ENCODE measurements around the gene MIER1.

MIER1 gene

DNA sequence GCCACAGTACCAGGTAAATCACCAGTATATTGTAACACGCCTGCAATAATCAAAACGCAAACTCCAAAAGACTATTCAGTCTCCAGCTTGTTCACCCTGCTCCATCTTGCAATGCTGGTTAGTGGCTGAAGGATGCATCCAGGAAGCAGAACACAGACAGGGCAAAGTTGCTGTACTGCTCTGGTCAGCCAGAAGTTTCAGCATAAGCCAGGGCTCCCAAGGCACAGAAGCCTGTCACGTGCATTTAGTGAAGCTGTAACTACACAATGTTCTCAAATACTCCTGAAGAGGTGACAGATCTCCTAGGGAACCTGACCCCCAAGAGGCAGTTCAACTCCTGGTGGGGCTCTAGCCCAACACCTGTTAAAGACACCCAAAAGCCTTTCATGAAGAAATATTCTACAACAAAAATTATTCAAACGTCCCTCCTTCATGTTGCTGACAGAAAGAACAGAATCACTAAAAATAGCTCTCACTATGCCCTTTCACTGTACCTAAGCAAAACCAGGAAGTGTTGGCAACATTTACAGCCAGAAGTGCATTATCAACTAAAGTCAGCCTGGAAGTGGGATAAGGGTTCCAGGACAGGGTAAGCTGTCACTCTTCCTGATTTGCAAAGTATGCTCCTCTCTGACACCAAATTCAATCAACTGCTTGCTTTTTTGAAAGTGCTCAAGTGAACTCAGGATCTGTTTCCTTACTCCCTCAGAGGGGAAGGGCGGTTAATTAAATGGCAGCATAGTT lies 77.1 kb downstream of the MIER1 start:
- no peak for DNase-seq

DNA sequence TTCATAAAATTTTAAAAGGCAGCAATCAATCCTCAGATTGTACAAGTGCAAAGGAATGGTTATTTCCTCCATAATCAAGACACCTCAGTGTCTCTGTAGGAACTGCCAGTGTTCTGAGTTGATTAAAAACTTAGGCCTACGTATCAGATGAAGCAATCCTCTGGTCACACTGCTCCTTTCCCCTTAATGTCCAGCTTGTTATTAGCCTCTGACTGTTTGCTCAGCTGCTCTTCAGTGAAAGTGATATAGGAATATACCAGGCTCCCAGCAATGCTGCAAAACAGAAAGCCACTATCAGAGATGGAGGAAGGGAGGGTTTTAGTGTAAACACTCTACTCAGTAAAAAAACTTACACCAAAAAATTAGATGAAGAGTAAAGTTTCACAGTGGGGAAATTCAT lies 79.4 kb downstream of the MIER1 start:
- peak; percentile 70 for DNase-seq

GRCh38 chr1:67005068-67005467 lies 80.3 kb downstream of the MIER1 start:
- DNase-seq, result no peak

DNA sequence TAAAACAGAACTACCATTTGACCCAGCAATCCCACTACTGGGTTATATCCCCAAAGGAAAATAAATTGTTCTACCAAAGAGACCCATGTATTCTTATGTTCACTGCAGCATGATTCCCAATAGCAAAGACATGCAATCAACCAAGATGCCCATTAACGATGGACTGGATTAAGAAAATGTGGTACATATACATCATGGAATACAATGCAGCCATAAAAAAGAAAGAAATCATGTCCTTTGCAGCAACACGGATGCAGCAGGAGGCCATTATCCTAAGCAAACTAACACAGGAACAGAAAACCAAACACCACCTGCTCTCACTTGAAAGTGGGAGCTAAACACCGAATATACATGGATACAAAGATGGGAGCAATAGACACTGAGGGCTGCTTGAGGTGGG lies 85.0 kb downstream of the MIER1 start:
- no peak for DNase-seq

- no peak for DNase-seq
These were observed 88.8 kb downstream of the MIER1 start for GRCh38 chr1:67013573-67013972.

DNA sequence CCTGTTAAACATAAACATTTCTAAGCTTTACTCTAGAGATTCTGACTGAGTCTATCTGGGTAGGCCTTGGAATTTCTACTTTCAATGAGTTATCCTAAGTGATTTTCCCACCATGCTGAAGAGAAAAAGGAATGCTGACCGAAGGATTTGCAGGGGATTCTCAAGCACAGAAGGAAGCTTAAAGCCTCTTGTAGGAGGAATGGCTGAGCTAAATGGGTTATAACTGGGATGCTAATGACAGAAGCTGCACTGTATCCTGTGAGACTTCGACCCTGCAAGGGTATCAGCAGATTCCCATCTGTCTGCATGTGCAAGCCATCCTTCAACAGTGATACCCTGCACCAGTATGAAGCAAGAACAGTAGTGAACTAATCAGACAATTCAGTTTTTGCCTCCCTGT lies 93.8 kb downstream of the MIER1 start:
- no peak for DNase-seq

DNA sequence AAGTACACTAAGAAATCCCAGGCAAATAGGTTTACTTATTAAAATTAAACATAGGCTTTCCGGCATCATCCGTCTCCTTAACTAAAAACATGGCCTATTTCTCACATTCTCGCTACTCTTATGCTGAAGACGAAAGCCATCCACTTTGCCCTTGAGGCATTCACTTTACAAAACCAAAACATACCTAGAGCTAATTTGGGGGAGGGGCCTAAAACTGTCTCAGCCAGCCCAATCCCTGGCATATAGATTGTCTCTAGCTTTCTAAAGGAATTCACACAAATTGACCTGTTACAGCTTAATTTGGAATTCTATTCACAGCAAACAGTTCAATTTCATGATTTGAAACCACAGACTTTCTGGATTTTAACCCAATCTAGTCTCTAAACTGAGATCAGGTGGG lies 94.3 kb downstream of the MIER1 start:
- DNase-seq, result no peak

GRCh38 chr1:67019600-67020136 lies 94.9 kb downstream of the MIER1 start:
- DNase-seq, result no peak

DNA sequence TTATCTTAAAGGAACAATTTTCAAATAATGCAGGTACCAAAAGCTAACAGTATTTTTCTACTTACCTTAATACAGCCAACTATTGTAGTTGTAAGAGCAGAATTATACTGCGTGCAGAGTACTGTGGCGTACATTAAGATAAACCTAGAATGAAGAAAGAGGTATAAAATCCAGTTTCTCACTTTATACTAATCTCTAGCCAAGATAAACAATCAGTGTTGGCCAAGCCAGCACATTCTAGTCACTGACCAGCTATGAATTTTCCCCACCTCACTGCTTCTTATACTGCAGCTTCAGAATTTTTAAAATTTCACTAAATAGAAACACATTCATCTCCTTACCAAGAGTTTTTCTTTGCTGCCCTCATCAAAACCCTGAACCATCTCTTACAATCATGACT lies 95.5 kb downstream of the MIER1 start:
- DNase-seq, result no peak

DNA sequence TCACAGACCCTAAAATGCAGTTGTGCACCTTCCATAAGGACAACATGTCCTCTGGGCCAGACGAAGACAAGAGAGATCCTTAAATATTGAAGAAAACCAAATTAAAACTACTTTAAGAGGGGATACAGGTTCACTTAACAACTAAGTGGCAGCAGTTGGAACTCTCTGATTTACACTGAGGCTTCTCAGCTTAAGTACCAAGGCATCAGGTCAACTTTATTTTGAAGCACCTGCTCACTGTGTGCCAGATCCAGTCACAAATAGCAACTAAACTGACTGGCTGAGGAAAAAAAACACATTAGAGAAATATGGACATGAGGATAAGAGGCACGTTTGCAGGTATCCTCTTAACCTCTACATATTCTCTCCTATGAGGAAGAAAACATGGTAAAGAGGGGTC lies 96.0 kb downstream of the MIER1 start:
- DNase-seq, result no peak

GRCh38 chr1:67029472-67029871 lies 104.7 kb downstream of the MIER1 start:
- no peak for DNase-seq

DNA sequence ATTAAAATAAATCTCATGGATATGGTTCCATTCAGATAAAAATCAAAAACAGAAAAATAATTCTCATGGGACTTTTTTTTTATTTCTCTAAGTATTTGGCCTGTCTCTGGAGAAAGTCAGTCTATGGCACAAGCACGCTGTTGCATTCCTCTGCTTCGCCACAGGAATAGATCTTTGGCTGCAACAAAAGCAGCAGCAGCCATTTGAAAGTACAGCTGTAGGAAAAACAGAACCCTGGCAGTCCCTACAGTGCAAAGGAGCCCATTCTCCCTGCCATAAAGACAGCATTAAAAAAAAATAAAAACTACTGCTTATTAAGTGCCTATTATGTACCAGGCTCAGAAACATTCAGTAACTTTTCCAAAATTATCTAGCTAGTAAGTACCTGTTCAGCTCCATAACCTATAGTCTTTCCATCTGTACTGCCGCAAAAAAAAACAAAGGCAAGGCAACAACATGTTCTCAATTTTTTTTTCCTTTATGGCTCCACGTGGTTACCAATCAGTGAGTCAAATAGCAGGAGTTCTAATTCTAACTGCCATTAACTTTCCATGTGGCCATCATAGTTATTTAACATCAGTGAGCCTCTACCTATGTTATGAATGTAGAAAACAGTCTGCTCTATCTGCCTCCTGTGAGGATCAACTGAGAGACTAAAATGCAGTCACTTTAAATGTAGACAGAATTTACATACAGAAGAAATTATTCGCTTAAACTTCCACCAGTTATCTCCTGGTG lies 106.5 kb downstream of the MIER1 start:
- no peak for DNase-seq

GRCh38 chr1:67031859-67032247 lies 107.1 kb downstream of the MIER1 start:
- no peak for DNase-seq

Measured in NCI-H1417 treated with DMSO at 0.1 percent for 48 hours (cell line).